Heart left ventricle (tissue), 16 donors: ENCODE measurements around the gene LFNG. TPM values are rescaled to one million over a fixed set of nuclear protein-coding genes. Genes with fewer than 3 reads are reported as not detected.
"Not testable (repeated sequence)": the region's sequence is repeated elsewhere in the genome, so short reads cannot be mapped to it uniquely, and the experiment has no call there.

Source experiments
- ATAC-seq, 4 donors: fragments of 200-7000 bp; cut with Tn5 transposase; one replicate each; pipeline ENCODE4 v1.9.1; 2020 to 2022; ENCODE audit warnings: moderate library complexity in 4 of 4, mild to moderate bottlenecking in 3 of 4, moderate number of reproducible peaks in 1 of 4
- DNase-seq, 5 donors: peaks; one replicate each; pipeline ENCODE4 v3.0.0-alpha.2; 2020
- H3K27ac ChIP-seq, 12 donors: fragments of 200-600 bp; sonication (generic) in 4 of 12; one replicate each; pipeline versions ENCODE4 v1.5.0 to v1.8.0; 2016 to 2022; ENCODE audit warnings: mild to moderate bottlenecking in 2 of 12
- H3K27me3 ChIP-seq, 9 donors: fragments of 200-600 bp; sonication (generic) in 2 of 9; one replicate each; pipeline versions ENCODE4 v1.5.1 to v1.8.0; 2016 to 2022; ENCODE audit warnings: mild to moderate bottlenecking in 3 of 9
- H3K36me3 ChIP-seq, 9 donors: fragments of 200-600 bp; sonication (generic) in 2 of 9; one replicate each; pipeline versions ENCODE4 v1.5.0 to v1.8.0; 2018 to 2022; ENCODE audit warnings: mild to moderate bottlenecking in 2 of 9
- H3K4me1 ChIP-seq, 12 donors: fragments of 200-600 bp; sonication (generic) in 4 of 12; one replicate each; pipeline versions ENCODE4 v1.5.0 to v1.8.0; 2016 to 2022; ENCODE audit warnings: mild to moderate bottlenecking in 3 of 12
- H3K4me3 ChIP-seq, 12 donors: fragments of 200-600 bp; sonication (generic) in 4 of 12; one replicate each; pipeline versions ENCODE4 v1.5.0 to v1.8.0; 2017 to 2022; ENCODE audit warnings: mild to moderate bottlenecking in 9 of 12, moderate library complexity in 4 of 12
- H3K9me3 ChIP-seq, 12 donors: fragments of 200-600 bp; sonication (generic) in 4 of 12; one replicate each; pipeline versions ENCODE4 v1.5.0 to v1.8.0; 2016 to 2022; ENCODE audit warnings: mild to moderate bottlenecking in 1 of 12
- POLR2A ChIP-seq, 2 donors: fragments of 450-650 bp; IDR thresholded peaks; one replicate each; pipeline ENCODE4 v1.6.1; 2017; ENCODE audit warnings: antibody characterized with exemption in 2 of 2, mild to moderate bottlenecking in 2 of 2, moderate library complexity in 2 of 2
- WGBS, 4 donors: extraction: QIAGEN DNeasy Blood & Tissue Kit in 2 of 4; methylation state at CpG; one replicate each; pipeline versions ENCODE4 v1.1.5 to v1.1.7; 2013 to 2018; 5-methylcytosine and 5-hydroxymethylcytosine counted together
- intact Hi-C, 10 donors: fragments of 100-400 bp; cut with DNase I; formaldehyde crosslinking; loops; one replicate each; pipeline versions ENCODE4 v1.11.1 to v1.14.2; 2022
- polyA plus RNA-seq, 2 donors: library from polyadenylated mRNA; stranded (reverse); fragments of 200-250 nt; gene quantifications; one replicate each; pipeline ENCODE4 v1.2.3, GENCODE V29; 2013
- total RNA-seq, 9 donors: library from RNA; depleted of rRNA in 2 of 9; stranded (reverse); fragments of >200 nt in 2 of 9; fragmentation: NEBNext Ultra II Directional in 3 of 9; extraction: Animal tissue kit (Norgen Biotek cat#: 25700) in 3 of 9; gene quantifications; one replicate each; pipeline versions ENCODE4 v1.1.0 to v1.2.4, GENCODE V29; 2016 to 2023
- TF ChIP-seq, protein P1 (sequence below), 12 donors: fragments of 200-600 bp; sonication (generic) in 4 of 12; IDR thresholded peaks; one replicate each; pipeline versions ENCODE4 v1.5.0 to v1.8.0; 2018 to 2022; ENCODE audit warnings: antibody characterized with exemption in 12 of 12, mild to moderate bottlenecking in 5 of 12
- donor health status: ischemic (EF 13 %, LVEDD 7.1; RV severe dilation, severe dysfunction).
- donor health status: healthy with polysubstance abuse.
- donor health status: DM: no; HTN: yes; CAD: no.
- donor health status: DM: no; HTN: no; CAD: no.
- donor health status: ischemic (EF 25% LVEDD 6.9; RV normal size, moderate dysfunction).
- donor health status: ischemic (EF 25% LVEDD 5.7; RV mildly dilated, moderate dysfunction).
- donor health status: healthy.
- donor health status: DM: yes; HTN: yes; CAD: no.
- donor health status: ischemic (EF 35%, LVEDD 5.7; RV mildly dilated, moderate dysfunction).
- donor health status: nonischemic (EF 11% LVEDD 7.7; RV severe dilation, severe dysfunction).
- donor health status: DM: yes; HTN: yes; CAD: no.
- donor health status: PGD.
- donor health status: ischemic (EF 29% LVEDD 5.4; RV normal size, mild dysfunction).
- donor health status: nonischemic (EF 23%, LVEDD 6.1; RV moderate dilation, normal function).

Gene LFNG
- total and polyA plus RNA-seq, 11 donors, result 3.1 to 22.8 (median 7.6) TPM

GRCh38 chr7:2558629-2559282, 39.2 kb downstream of the LFNG start, which contains the start of gene IQCE:
Gene IQCE, plus strand, starts transcription at chr7:2558979. Its CDS starts 203 bp downstream, at chr7:2559182.
- H3K36me3 ChIP-seq, result peaks cover 0 to 2% (median 0%) of the 10 kb centered on the region in 9 donors
- no peaks in the 10 kb centered on the region for H3K9me3 ChIP-seq
- intact Hi-C loops, result loop anchor here in 4 of 10 donors (5.0 to 10.0 kb wide), 5 partner anchors 36 to 156 kb away; partner anchors contain the start of genes GRIFIN (in 2 of the 4), TTYH3 (in 2 of the 4) and CHST12 (in 1 of the 4)
- H3K4me1 ChIP-seq, result peaks cover 0 to 44% (median 29%) of the 10 kb centered on the region in 12 donors
- DNase-seq (peak; percentile 95 to 99 (median 96)), ATAC-seq (peak; percentile 40 to 78 (median 72))
- peak within 1 kb of the TSS; percentile 73 to 97 (median 87) for H3K4me3 ChIP-seq
- TF ChIP-seq, protein P1, sequence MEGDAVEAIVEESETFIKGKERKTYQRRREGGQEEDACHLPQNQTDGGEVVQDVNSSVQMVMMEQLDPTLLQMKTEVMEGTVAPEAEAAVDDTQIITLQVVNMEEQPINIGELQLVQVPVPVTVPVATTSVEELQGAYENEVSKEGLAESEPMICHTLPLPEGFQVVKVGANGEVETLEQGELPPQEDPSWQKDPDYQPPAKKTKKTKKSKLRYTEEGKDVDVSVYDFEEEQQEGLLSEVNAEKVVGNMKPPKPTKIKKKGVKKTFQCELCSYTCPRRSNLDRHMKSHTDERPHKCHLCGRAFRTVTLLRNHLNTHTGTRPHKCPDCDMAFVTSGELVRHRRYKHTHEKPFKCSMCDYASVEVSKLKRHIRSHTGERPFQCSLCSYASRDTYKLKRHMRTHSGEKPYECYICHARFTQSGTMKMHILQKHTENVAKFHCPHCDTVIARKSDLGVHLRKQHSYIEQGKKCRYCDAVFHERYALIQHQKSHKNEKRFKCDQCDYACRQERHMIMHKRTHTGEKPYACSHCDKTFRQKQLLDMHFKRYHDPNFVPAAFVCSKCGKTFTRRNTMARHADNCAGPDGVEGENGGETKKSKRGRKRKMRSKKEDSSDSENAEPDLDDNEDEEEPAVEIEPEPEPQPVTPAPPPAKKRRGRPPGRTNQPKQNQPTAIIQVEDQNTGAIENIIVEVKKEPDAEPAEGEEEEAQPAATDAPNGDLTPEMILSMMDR (IDR thresholded peaks at IDR 0.05), result no peak
- peak in 1 of 2 donors; percentile 47 for TF ChIP-seq POLR2A (IDR thresholded peaks at IDR 0.05)
- 1 to 3% (median 2%) methylated on average over 19 to 66 of the region's 66 CpGs for WGBS, 4 donors
- no peaks in the 10 kb centered on the region for H3K27me3 ChIP-seq
- H3K27ac ChIP-seq, result peak within 1 kb of the TSS in 11 of 12 donors; percentile 27 to 77 (median 66)

DNA sequence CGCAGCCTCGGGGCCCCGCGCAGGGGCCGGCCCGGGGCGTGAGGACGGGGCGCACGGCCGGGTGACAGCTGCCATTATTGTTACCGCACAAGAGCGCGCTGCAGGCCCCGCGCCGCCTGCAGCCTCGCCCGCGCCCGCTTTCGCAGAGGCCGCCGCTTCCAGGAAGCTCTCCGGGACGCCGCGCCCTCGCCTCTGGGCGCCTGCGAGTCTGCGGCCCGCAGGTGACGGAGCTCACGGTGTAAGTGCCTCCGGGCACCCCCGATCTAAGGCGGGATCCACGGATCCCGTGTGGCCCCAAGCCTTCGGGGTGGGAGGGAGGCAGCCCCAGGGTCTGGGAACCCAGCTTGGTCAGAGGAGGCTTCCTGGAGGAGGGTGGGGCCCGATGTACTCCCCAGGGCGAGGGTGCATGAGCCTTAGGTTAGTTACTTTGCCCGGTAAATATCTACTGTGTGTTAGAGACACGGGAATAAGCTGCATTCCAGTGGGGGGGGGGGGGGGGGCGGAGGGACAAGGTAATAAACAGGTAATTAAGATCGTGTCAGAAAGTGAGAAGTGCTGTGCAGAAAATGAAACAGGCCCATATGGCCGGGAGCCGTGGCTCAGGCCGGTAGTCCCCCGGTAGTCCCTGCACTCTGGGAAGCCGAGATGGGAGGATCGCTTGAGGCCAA, 39.8 kb downstream of the LFNG start:
- no peaks in the 10 kb centered on the region for H3K9me3 ChIP-seq
- TF ChIP-seq, protein P1 (IDR thresholded peaks at IDR 0.05), result no peak
- TF ChIP-seq POLR2A (IDR thresholded peaks at IDR 0.05), result no peak
- H3K27me3 ChIP-seq, result no peaks in the 10 kb centered on the region
- intact Hi-C loops, result loop anchor here in 4 of 10 donors (5.0 to 10.0 kb wide), 5 partner anchors 37 to 157 kb away; partner anchors contain the start of genes GRIFIN (in 2 of the 4), TTYH3 (in 2 of the 4) and CHST12 (in 1 of the 4)
- no peak for DNase-seq
- no peak for ATAC-seq
- H3K4me1 ChIP-seq, result peaks cover 0 to 37% (median 23%) of the 10 kb centered on the region in 12 donors
- peak overlapping the region in 11 of 12 donors; percentile 27 to 77 (median 66) for H3K27ac ChIP-seq
- H3K4me3 ChIP-seq, result peak overlapping the region; percentile 73 to 97 (median 87)
- WGBS, 4 donors, result 9 to 41% (median 18%) methylated on average over 12 to 53 of the region's 53 CpGs
- H3K36me3 ChIP-seq, result no peaks in the 10 kb centered on the region

DNA sequence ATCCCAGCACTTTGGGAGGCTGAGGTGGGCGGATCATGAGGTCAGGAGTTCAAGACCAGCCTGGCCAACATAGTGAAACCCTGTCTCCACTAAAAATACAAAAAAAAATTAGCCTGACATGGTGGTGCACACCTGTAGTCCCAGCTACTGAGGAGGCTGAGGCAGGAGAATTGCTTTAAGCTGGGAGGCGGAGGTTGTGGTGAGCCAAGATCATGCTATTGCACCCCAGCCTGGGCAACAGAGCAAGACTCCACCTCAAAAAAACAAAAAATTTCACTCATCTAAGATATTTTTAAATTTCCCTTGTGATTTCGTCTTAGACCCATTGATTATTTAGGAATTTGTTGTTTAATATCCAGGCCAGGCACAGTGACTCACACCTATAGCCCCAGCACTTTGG, 44.4 kb downstream of the LFNG start:
- not testable (repeated sequence) for H3K9me3 ChIP-seq, H3K36me3 ChIP-seq, H3K27me3 ChIP-seq, ATAC-seq, DNase-seq, H3K4me3 ChIP-seq, H3K27ac ChIP-seq
- WGBS, 4 donors, result 89 to 97% (median 97%) methylated on average over 3 of the region's 3 CpGs
- H3K4me1 ChIP-seq, result peaks cover 0 to 31% (median 15%) of the 10 kb centered on the region in 12 donors
- intact Hi-C loops, result loop anchor here in 3 of 10 donors (10.0 kb wide), 3 partner anchors 89 to 121 kb away; partner anchors contain the start of genes AMZ1 (in 1 of the 3) and GRIFIN (in 1 of the 3)

DNA sequence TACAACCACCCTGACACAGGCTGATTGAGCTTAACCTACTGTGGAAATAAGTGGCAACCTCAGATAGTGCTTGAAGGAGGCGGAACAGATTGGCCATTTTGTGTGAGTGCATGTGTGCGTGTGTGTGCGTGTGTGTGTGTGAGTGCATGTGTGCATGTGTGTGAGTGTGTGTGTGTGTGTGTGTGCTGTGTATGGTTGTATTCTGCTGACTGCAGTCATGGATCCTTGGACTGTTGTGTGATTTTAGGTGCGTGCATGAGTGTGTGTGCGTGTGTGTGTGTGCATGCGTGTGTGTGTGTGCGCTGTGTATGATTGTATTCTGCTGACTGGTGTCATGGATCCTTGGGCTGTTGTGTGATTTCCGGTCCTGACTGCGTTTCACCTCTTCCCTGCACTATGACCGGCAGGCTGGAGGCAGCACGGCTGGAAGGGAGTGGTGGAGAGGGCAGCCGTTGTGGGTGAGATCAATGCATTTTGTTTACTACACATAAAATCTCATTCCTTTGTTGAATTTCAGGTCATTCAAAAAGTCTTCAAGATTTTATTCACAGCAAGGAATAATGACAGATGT, 45.5 kb downstream of the LFNG start:
- TF ChIP-seq, protein P1 (IDR thresholded peaks at IDR 0.05), result no peak
- TF ChIP-seq POLR2A (IDR thresholded peaks at IDR 0.05), result no peak
- intact Hi-C loops, result loop anchor here in 5 of 10 donors (5.0 to 10.0 kb wide), 5 partner anchors 90 to 120 kb away; partner anchors contain the start of genes AMZ1 (in 1 of the 5) and GRIFIN (in 1 of the 5)
- Histone ChIP-seq H3K36me3 (peaks cover 0 to 2% (median 0%) of the 10 kb centered on the region in 9 donors), H3K4me3 (no peak overlapping the region), H3K27ac (no peak overlapping the region), H3K9me3 (no peaks in the 10 kb centered on the region), H3K4me1 (peaks cover 0 to 23% (median 10%) of the 10 kb centered on the region in 12 donors), H3K27me3 (no peaks in the 10 kb centered on the region)
- no peak for DNase-seq
- ATAC-seq, result no peak
- 89 to 97% (median 90%) methylated on average over 12 of the region's 12 CpGs for WGBS, 4 donors
